Measurements from ENCODE around the gene CSKMT.

- TF ChIP-seq, protein P1, sequence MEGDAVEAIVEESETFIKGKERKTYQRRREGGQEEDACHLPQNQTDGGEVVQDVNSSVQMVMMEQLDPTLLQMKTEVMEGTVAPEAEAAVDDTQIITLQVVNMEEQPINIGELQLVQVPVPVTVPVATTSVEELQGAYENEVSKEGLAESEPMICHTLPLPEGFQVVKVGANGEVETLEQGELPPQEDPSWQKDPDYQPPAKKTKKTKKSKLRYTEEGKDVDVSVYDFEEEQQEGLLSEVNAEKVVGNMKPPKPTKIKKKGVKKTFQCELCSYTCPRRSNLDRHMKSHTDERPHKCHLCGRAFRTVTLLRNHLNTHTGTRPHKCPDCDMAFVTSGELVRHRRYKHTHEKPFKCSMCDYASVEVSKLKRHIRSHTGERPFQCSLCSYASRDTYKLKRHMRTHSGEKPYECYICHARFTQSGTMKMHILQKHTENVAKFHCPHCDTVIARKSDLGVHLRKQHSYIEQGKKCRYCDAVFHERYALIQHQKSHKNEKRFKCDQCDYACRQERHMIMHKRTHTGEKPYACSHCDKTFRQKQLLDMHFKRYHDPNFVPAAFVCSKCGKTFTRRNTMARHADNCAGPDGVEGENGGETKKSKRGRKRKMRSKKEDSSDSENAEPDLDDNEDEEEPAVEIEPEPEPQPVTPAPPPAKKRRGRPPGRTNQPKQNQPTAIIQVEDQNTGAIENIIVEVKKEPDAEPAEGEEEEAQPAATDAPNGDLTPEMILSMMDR (conservative IDR thresholded peaks at IDR 0.05 in 1 of 2, IDR thresholded peaks at IDR 0.05 in 1 of 2; ENCODE audit: extremely low read depth in 1 of 2, insufficient read depth in 1 of 2, low read depth in 1 of 2, low read length in 2 of 2): no peak
- no peak for TF ChIP-seq EZH2 (IDR thresholded peaks at IDR 0.05; ENCODE audit: borderline replicate concordance, low read length)
Measured at GRCh38 chr11:62648185-62648966, 16.7 kb upstream of the CSKMT start.

Data from mammary epithelial cell (primary cell).